Heart left ventricle (tissue), 13 donors: ENCODE results near the gene RXRA.

Experiments
- CTCF ChIP-seq, 12 donors: fragments of 200-600 bp; sonication (generic) in 4 of 12; IDR thresholded peaks; one replicate each; pipeline versions ENCODE4 v1.5.0 to v1.8.0; 2018 to 2022; ENCODE audit warnings: antibody characterized with exemption in 12 of 12, mild to moderate bottlenecking in 5 of 12
- POLR2A ChIP-seq, 2 donors: fragments of 450-650 bp; IDR thresholded peaks; one replicate each; pipeline ENCODE4 v1.6.1; 2017; ENCODE audit warnings: antibody characterized with exemption in 2 of 2, mild to moderate bottlenecking in 2 of 2, moderate library complexity in 2 of 2
- donor health status: ischemic (EF 13 %, LVEDD 7.1; RV severe dilation, severe dysfunction).
- donor health status: DM: no; HTN: yes; CAD: no.
- donor health status: DM: no; HTN: no; CAD: no.
- donor health status: ischemic (EF 25% LVEDD 6.9; RV normal size, moderate dysfunction).
- donor health status: ischemic (EF 25% LVEDD 5.7; RV mildly dilated, moderate dysfunction).
- donor health status: ischemic (EF 35%, LVEDD 5.7; RV mildly dilated, moderate dysfunction).
- donor health status: nonischemic (EF 11% LVEDD 7.7; RV severe dilation, severe dysfunction).
- donor health status: DM: yes; HTN: yes; CAD: no.
- donor health status: PGD.
- donor health status: ischemic (EF 29% LVEDD 5.4; RV normal size, mild dysfunction).
- donor health status: nonischemic (EF 23%, LVEDD 6.1; RV moderate dilation, normal function).

GRCh38 chr9:134457321-134458206, 131.3 kb downstream of the RXRA start:
- TF ChIP-seq CTCF (IDR thresholded peaks at IDR 0.05) (no peak), POLR2A (IDR thresholded peaks at IDR 0.05) (no peak)
